T follicular helper cell (primary cell): Measurements from ENCODE around the gene TSPEAR.

ENCODE experiments used
- DNase-seq: peaks from one replicate; pipeline ENCODE4 v3.0.0-alpha.2; 2020; ENCODE audit warnings: low read depth

Gene TSPEAR

DNA sequence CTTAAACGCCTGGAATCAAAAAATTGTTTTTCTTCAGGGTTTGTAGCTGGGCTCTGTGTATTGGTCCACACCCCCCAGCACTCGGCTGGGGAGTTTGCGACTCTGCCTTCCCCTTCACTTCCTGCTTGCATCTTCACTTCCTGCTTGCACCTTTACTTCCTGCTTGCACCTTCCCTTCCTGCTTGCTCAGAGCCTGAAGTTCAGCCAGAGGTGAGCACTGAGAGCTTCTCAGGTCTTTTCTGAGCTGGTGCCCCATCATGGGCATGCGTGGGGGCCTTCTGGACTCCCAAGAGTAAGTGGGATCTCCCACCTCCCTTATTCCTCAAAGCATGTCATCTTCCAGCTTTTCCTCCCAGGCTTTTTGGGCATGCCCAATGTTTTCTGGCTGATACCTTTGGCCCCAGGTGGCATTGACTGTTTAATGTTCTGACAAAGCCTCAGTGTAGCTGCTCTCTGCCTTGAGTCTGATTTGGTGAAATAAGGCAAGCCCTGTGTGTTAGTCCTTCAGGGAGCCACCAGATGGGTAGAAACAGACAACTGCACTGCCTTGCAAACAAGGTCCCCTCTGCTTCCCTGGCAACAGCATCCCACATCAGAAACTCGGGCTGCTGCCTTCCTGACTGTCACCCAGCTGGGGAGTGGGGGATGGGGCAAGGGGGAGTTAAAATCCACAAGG, 163.6 kb downstream of the TSPEAR start:
- no peak for DNase-seq

DNA sequence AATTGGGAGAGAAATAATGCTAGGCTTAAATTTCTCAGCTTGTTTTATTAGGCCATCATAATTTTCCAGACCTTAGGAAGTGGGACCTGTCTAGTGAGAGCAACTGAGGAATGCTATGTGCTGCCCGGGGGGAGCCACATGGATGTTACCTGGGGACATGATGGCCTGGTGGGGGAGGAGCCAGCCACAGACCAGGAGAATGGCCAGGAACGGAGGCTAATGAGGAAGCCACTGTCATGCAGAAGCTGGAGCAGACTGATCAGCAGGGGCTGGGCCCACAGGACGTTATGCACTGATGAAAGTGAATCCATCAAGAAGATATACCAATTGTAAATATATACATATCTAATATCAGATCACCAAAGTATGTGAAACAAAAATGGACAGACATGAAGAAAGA, 166.8 kb downstream of the TSPEAR start:
- DNase-seq: no peak

DNA sequence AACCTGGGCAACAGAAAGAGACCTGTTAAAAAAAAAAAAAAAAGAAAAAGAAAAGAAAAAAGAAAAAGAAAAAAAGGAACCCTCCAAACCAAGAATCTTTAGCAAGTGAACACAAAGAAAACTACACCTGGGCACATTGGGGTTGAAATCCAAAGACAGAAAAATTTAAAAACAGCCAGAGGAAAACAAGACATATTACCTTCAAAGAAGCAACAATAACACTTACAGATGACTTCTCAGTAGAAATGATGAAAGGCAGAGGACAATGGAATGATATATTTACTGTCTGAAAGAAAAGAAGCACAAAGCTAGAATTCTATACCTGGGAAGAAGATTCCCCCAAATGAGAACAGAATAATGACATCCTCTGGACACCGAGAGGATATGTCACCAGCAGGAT, 168.7 kb downstream of the TSPEAR start:
- DNase-seq: no peak

DNA sequence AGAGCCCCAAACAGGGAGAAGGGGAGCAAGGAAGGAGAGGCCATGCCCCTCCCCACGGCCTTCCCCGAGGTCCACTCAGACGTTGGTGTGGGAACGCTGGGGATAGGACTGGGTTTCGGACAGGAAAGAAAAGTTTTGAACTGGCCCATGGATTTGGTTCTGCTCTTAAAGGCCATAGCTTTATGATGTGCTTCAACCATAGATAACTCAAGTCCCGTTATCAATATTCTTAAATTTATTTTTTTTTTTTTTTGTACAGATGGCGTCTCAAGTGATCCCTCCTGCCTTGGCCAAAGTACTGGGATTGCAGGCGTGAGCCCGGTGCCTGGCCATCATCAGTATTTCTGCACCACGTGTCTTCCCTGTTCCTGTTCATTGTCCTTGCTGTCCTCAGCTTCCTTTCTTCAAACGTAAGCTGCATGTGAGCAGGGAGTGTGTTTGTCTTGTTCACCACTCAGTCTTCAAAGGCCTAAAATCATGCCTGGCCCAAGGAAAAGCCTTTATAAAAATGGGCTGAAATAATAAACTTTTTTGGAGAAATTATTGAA, 170.6 kb downstream of the TSPEAR start:
- DNase-seq: no peak

DNA sequence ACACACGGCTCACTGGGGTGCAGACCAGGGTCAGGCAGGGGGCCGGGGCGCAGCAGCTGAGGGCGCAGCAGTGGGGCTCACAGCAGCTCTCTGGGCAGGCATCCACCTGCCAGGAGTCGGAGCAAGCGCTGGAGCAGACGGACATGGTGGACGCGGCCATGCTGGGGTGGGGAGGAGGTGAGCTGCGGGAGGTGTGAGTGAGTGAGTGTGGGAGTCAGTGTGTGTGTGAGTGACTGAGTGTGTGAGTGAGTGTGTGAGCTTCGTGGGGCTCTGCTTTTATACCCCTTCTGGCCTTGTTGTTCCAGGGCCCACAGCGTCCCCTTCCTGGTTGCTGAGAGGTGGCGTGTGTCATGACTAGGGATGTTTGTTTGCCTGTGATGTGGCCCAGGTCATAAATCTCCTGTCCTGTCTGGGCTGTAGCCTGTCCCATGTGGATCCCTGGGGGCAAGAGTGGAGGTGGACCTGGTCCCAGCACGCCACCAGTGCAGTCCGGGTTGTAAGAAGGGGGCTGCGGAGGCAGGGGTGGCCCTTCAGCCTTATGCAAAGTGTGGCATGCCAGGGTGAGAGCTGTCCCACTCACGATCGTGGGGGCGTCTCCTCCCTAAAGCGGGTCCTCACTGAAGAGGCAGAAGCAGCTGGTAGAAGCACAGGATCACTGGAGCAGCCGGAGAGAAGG, 171.2 kb downstream of the TSPEAR start, which contains the start of gene KRTAP10-1:
Gene KRTAP10-1 (minus strand): TSS at position 205 of the 676 bp plus-strand sequence. CDS start 45 bp downstream, at position 160.
- no peak for DNase-seq

DNA sequence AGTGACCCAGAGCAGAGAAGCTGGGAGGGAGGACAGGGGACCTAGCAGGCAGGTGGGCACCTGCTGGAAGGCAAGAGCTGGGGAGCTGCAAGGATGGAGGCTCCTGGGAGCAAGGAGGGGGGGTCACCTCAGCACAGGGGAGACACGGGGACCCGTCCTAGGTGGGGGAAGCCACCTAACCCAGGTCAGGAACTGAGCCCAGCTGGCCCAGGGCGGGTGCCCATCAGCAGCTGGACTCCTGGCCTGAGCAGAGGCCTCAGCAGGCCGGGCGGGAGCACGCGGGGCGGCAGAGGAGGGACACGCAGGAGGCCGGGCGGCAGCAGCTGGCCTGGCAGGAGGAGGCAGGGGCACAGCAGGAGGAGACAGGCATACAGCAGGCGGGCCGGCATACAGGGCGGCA, 172.3 kb downstream of the TSPEAR start:
- DNase-seq: no peak

DNA sequence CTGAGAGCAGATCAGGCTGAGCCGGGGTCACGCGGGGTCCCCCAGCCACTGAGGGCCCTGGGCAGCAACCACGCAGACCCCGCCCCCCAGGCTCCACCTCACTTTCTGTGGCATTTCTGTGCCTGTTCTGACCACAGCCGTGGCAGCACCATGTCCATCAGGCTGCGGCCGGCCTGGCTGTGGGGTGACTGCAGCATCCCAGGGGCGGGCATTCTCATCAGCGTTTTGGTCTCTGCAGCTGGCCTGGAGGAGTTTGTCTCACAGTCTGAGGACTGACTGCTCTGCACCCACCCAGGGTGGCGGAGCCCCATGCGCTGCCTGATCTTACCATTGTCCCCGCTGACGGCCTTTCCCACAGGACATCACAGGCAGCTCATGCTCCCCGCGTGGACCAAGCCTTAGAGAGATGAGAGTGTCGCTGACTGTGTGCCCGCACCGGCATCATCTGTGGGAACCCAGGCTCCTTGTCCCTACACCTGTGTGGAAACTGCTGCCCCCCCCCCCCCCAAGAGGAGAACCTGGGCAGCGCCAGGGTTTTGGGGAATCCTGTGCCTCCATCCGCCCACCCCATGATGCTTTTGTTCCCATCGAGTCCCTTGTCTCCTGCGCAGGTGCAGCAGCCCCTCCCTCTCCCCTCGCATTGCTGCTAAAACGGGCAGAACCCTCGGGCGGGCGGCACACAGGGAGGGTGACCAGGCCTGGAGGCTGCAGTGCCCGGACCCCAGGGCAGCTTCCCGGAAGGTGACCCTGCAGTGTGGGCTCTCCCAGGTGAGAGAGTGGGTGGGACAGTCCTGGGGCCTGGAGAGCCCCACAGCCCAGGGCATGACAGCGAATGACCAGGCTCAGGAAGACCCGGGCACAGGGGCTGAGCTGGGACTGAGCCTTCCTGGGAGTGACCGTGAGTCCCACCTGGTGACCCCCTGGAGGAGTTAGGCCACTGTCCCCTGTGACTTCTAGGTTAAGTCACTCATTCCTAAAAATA, 173.2 kb downstream of the TSPEAR start:
- no peak for DNase-seq

DNA sequence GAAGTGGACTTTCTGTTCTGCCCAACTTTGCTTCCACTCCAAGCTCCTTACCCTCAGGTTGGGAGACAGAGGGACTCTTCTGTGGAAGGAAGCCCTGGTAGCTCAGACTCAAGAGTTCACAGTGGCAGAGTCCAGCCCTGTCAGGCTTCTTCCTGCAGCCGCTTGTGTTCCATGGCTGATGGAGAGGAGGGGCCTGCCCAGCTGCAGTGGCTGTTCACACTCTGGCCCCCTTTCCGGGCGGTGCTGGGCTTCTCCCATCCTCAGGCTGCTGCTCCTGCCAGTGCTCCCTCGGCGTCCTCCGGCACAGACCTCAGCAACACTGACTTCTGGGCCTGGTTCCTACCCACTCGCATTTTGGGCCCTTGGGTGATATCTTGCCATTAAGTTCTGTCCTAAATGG, 175.4 kb downstream of the TSPEAR start:
- no peak for DNase-seq

DNA sequence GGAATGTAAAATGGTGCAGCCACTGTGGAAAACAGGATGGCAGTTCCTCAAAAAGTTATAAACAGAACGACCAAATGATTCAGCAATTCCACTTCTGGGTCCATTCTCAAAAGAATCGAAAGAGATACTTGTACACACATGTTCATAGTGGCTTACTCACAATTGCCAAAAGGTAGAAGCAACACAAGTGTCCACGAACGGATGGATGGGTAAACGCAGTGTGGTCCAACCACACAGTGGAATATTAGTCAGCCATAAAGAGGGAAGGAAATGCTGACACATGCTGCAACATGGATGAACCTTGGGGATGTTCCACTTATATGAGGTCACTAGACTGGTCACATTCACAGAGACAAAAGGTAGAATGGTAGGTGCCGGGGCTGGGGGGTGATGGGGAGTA, 176.7 kb downstream of the TSPEAR start:
- DNase-seq: no peak

DNA sequence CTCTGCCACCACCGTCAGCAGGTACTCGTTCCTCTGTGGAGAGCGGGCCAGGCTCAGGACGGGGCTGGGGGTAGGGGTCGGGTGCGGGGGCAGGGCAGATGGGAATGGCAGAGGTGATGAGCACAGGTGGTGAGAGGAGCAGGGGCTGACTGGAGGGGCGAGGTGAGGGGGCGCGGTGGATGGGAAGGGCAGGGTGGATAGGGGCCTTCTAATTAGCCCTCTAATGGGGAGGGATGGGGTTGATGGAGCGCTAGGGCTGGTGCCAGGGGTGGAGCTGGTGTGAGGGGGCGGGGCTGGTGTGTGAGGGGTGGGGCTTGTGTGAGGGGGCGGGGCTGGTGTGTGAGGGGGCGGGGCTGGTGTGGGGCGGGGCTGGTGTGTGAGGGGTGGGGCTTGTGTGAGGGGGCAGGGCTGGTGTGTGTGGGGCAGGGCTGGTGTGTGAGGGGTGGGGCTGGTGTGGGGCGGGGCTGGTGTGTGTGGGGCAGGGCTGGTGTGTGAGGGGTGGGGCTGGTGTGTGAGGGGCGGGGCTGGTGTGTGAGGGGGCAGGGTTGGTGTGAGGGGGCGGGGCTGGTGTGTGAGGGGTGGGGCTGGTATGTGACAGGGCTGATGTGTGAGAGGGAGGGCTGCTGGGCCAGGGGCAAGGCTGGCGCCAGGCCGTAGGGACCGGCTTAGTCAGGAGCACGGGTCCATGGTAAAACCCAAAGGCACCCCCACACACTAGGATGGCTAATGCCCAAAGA, 177.3 kb downstream of the TSPEAR start:
- DNase-seq: no peak

DNA sequence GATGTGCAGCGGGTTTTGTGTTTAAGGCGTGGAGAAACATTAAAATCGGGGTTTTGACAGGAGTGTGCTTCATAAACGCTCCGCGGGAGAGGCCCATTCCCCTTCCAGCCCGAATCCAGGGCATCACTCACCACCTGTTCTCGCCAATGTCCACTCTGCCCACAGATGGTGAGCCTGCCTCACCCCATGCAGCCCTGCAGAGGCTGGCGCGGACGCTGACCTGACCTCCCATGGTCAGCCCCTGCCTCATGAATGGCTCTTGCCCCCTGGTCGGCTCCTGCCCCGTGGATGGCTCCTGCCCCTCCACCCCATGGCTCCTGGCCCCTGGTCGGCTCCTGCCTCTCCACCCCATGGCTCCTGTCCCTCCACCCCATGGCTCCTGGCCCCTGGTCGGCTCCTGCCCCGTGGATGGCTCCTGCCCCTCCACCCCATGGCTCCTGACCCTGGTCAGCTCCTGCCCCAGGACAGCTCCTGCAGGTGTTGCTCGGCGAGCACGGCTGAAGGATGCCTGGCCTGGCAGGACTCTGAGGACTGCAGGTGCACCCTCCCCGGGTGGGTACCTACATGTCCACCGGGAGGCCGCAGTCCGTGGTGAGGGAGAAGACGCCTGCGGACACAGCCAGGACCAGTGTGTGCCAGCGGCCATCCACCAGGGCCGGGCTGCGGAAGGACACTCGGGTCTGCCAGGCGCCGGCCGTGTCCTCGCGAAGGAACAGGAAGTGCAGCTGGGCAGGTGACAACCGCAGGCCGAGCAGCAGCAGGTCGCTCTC, 178.1 kb downstream of the TSPEAR start:
- no peak for DNase-seq

DNA sequence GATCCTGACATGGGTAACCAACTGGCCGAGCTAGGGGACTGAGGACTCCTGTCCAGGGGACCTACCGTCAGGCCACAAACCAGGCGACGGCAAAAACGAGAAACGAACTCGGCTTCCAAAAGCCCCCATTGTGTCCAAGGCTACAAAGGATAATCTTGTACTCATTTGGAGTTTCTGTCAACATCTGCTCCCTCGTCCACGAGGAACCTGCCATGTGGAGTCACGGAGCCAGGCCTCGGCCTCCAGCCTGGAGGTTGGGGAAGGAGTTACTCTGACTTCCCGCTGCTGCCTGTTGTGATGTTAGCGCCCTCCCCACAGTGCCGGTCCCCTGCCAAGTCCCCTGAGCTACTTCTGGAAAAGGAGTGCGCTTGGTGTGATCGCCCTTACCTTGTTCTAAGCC, 178.7 kb downstream of the TSPEAR start:
- no peak for DNase-seq

DNA sequence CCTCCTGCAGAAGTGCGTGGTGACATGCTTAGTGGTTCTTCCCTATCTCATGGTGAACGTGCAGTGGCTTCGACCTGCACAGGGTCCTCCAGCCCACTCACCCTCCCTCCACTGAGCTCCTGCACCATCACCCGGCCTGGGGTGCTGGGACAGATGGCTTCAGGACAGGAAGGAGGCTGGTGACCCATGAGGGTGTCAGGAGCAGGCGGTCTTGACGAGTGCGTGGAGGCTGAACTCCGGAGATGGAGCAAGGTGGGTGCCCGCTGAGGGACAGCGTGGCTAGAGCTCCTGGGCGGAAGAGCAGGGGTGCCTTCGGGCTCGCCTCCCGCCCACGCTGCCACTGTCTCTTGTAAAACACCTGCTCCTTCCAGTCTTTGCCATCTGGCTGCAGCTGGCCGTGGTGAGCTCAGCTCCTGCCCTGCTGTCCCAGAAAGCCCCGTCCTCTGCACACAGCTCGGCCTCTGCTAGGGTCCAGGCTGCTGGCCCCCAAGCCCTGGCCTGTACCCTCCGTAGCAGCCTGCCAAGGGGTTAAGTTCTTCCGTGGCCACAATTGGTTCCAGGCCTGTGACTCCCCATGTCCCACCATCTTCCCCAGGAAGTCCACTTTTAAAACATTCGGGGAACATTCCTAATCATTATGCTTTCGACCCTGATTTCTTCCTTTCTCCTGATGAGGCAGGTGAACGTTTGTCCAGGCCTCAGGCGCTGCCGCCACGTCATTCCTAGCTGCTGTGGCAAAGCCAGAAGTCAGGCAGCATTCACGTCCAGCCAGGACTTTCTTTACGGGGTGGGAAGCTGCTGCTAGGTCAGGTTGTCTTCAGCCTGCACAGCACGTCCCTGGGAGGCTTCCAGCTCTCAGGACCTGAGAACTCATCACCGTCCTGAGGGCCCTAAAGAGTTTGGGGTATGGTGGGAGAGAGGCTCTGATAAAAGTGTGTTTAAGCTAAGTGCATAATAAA, 179.5 kb downstream of the TSPEAR start:
- no peak for DNase-seq

DNA sequence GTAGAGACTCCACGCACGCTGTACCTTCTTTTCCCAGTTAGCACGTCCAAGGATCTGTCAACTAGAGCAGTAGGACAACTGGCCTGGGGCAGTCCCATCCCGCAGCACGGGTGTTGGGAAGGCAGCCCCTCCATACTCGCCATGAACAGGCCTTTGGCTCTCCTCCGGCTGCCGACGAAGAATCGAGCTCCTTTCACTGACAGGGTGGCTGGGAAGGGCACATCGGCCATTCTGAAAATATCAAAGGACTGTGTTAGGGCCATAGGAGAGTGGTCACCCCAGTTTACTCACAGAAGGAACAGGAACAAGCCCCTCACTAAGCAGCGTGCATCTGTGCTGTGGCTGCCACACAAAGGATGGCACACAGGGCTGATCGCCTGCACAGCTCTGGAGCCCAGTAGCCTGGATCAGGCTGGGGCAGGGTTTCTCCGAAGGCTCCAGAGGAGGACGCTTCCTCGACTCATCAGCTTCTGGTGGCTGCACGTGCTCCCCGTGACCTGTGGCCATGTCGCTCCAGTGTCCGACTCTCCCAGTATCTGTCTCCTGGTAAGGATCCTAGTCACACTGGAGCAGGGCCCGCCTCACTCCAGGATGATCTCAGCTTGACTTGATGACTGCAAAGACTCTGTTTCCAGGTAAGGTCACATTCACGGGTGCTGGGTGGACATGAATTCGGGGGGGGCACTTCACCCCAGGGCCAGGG, 180.3 kb downstream of the TSPEAR start:
- DNase-seq: no peak

DNA sequence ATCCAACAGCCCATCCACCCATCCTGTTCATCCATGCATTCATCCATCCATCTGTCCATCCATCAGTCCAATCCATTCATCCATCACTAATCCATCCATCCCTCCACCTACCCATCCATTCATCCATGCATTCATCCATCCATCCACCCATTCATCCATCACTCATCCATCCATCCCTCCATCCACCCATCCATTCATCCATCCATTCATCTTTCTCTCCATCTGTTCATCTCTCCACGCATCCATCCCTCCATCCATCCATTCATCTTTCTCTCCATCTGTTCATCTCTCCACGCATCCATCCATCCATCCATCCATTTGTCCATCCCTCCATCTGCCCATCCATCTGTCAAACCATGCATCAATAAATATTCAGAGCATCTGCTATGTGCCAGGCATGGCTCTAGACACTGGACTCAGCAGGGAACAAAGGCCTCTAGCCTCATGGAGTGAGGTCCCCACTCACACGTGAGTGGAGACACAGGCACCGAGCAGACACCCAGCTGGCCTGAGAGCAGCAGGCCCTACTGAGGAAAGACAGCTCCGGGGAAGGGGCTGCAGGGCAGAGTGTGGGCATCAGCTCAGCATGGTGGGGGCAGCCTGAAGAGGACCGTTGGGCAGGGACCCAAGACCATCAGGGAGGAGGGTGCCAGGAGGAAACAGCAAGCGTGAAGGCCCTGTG, 181.0 kb downstream of the TSPEAR start:
- DNase-seq: no peak

DNA sequence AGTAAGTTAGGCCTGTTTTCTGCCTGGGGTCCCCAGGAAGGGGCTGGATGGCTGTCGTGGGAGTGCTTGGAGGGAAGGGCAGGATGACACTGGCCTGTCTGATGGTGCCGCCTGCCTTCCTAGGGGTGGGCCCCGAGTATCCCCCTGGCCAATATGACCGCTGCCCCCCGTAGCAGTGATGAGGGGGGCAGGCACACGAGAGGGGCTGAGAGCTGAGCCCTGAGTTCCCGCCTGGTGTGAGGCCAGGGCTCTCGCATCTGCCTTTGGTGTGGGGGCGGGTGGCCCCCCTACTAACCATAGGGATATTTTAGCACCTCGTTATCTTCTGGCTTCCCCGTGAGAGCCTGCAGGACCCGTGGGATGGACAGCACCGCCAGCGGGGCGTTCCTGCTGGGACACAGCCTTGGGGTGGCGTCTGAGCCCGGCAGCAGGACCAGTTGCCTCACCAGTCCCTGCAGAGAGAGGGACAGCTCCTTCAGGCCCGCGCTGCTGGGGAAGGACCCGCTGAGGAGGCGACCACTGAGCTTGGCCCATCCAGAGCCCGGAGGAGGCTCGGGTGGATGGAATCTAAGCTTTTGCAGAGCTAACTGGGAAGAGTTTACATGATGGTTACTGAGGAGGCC, 181.8 kb downstream of the TSPEAR start:
- no peak for DNase-seq

DNA sequence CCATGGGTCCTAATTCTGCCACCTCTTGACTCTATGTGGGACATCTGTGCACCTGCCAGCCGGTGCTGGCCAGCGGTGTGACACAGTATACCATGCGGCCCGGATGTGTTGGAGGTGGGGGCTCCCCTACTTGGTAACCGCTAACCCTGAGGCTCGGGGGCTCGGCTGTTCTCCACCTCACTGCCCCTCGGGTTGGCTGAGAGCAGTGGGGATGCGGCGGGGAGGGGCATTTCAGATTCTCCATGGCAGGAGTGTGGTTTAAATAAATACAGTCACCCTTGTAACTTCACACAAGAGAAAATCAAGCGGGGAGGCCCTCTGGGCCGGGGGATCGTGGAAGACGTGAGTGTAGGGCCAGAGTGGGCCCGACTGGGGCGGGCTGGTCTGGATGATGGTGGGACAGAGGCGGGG, 182.4 kb downstream of the TSPEAR start:
- DNase-seq: no peak

DNA sequence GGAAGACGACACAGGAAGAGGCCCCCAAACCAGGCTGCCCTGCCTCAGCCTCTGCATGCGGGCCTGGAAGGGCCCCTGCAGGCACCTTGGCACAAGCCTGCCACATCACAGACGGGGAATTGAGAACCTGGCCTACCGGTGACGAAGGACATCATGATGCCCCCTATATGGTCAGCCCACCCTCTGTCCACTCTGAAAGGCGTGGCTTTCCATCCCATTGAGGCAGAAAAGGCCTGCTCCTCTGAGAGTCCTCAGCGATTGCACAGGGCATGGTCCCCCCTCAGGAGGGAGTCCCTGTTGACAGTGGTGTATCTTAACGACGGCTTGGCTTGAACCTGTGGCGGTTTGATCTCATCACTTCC, 182.8 kb downstream of the TSPEAR start:
- DNase-seq: no peak
